Stimulated activated effector memory CD8-positive, alpha-beta T cell treated with anti-CD3 and anti-CD28 coated beads, Interleukin-12 subunit alpha, Interleukin-12 subunit beta, amount 100 ng/mL, for 72 hours (primary cell): ENCODE measurements around the gene KBTBD4.
"Not testable (repeated sequence)": the region's sequence is repeated elsewhere in the genome, so short reads cannot be mapped to it uniquely, and the experiment has no call there.

Source experiments
- ATAC-seq: fragments of 150-1000 bp; cut with Tn5 transposase; 2 replicates; pipeline ENCODE4 v1.10.0; 2021
- DNase-seq, 2 donors: peaks; one replicate each; pipeline ENCODE4 v3.0.0; 2021 to 2022; ENCODE audit warnings: low spot score in 2 of 2
- H3K27ac Mint-ChIP-seq: one replicate; pipeline ENCODE4 v1.8.0; 2022; ENCODE audit warnings: mild to moderate bottlenecking, mixed read lengths
- H3K36me3 Mint-ChIP-seq: one replicate; pipeline ENCODE4 v1.8.0; 2022; ENCODE audit warnings: mild to moderate bottlenecking, mixed read lengths
- H3K4me1 Mint-ChIP-seq: one replicate; pipeline ENCODE4 v1.8.0; 2022; ENCODE audit warnings: mixed read lengths
- H3K4me3 Mint-ChIP-seq: one replicate; pipeline ENCODE4 v1.8.0; 2022; ENCODE audit warnings: mild to moderate bottlenecking, mixed read lengths
- H3K9me3 Mint-ChIP-seq: one replicate; pipeline ENCODE4 v1.8.0; 2022; ENCODE audit warnings: mixed read lengths

KBTBD4 gene

DNA sequence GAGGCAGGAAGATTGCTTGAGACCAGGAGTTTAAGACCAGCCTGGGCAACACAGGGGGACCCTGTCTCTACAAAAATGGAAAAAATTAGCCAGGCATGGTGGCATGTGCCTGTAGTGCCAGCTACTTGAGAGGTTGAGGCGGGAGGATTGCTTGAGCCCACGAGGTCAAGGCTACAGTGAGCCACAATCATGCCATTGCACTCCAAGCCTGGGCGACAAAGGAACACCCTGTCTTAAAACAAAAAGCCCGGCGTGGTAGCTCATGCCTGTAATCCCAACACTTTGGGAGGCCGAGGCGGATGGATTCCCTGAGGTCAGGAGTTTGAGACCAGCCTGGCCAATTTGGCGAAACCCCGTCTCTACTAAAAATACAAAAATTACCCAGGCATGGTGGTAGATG, 48.0 kb downstream of the KBTBD4 start:
- Mint-ChIP-seq H3K4me1 (peaks cover 34% of the 10 kb centered on the region), H3K36me3 (peaks cover 42% of the 10 kb centered on the region), H3K27ac (peak overlapping the region; percentile 85)
- not testable (repeated sequence) for H3K9me3 Mint-ChIP-seq, ATAC-seq, DNase-seq, H3K4me3 Mint-ChIP-seq

DNA sequence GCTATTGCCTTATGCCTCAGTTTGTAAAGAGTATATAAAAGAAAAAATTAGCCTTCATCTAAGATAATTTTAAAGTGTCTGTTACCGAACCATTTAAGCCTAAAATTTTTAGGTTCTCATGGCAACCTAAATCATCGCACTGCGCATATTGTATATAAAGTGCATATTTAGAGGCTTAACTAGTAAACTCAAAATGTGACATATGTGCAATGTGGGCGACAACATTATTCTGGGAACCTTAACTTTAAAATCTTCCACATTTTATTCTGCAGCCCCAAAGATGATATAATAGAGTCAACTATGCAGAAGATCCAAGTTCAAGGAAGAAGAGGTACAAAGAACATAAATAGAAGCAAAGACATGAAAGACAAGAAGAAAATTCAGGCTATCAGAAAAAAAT, 48.8 kb downstream of the KBTBD4 start:
- H3K4me3 Mint-ChIP-seq = no peak overlapping the region
- peaks cover 37% of the 10 kb centered on the region for H3K4me1 Mint-ChIP-seq
- no peaks in the 10 kb centered on the region for H3K9me3 Mint-ChIP-seq
- ATAC-seq (no peak), DNase-seq (no peak)
- H3K36me3 Mint-ChIP-seq = peaks cover 39% of the 10 kb centered on the region
- peak overlapping the region; percentile 85 for H3K27ac Mint-ChIP-seq

DNA sequence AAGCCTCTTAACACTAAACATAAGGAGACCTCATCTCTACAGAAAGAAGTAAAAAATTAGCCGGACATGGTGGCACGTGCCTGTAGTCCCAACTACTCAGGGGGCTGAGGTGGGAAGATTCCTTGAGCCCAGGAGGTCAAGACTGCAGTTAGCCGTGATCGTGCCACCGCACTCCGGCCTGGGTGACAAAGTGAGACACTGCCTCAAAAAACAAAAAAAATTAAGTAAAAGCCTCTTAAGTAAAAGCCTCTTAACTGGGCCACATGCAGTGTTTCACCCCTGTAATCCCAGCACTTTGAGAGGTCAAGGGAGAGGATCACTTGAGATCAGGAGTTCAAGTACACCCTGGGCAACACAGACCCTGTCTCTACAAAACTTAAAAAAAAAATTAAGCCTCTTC, 51.6 kb downstream of the KBTBD4 start:
- H3K27ac Mint-ChIP-seq = peak overlapping the region; percentile 52
- H3K4me3 Mint-ChIP-seq = no peak overlapping the region
- DNase-seq (no peak), ATAC-seq (no peak)
- H3K4me1 Mint-ChIP-seq = peaks cover 50% of the 10 kb centered on the region
- H3K9me3 Mint-ChIP-seq = no peaks in the 10 kb centered on the region
- H3K36me3 Mint-ChIP-seq = peaks cover 16% of the 10 kb centered on the region

DNA sequence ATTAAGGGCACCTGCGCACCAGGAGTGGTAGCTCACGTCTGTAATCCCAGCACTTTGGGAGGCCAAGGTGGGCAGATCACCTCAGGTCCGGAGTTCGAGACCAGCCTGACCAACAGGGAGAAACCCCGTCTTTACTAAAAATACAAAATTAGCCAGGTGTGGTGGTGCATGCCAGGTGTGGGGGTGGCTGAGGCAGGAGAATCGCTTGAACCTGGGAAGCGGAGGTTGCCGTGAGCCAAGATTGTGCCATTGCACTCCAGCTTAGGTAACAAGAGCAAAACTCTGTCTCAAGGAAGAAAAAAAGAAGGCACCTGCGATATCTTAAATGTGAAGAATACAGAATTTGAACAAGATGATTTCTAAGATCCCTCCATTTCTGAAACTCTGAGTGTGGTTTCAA, 52.7 kb downstream of the KBTBD4 start:
- H3K9me3 Mint-ChIP-seq, ATAC-seq, DNase-seq, H3K4me3 Mint-ChIP-seq: not testable (repeated sequence)
- H3K4me1 Mint-ChIP-seq = peaks cover 54% of the 10 kb centered on the region
- H3K36me3 Mint-ChIP-seq = peaks cover 16% of the 10 kb centered on the region
- peak overlapping the region; percentile 46 for H3K27ac Mint-ChIP-seq

DNA sequence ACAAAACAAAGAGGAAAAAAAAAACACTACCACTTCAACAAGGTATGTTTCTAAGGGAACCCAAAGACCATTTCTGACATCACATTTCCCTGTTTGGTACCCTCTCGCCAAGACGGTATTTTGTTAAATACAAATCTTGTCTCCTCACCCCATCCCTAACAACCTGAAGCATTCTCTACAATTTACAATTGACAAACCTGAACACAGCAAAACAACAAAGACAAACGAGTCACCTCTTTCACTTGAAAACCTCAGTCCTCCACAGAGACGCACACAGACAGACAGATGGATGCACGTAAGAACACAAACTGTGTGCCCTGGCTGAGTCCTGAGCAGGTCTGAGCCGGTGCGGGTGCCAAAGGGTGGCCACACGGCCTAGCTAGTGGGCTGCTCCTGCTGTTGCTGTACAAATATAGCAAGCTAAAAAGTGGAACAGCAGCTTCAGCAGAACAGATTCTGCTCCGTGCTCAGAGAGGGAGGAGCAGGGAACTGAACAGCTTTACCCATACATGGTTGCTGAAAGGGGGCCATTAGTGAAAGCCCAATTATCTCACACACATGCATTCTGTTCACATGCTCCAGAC, 54.4 kb downstream of the KBTBD4 start:
- Mint-ChIP-seq H3K4me3 (peak overlapping the region; percentile 53), H3K4me1 (peaks cover 50% of the 10 kb centered on the region), H3K27ac (peak overlapping the region; percentile 85), H3K9me3 (no peaks in the 10 kb centered on the region), H3K36me3 (peaks cover 22% of the 10 kb centered on the region)
- DNase-seq = no peak
- peak; percentile 69 for ATAC-seq

DNA sequence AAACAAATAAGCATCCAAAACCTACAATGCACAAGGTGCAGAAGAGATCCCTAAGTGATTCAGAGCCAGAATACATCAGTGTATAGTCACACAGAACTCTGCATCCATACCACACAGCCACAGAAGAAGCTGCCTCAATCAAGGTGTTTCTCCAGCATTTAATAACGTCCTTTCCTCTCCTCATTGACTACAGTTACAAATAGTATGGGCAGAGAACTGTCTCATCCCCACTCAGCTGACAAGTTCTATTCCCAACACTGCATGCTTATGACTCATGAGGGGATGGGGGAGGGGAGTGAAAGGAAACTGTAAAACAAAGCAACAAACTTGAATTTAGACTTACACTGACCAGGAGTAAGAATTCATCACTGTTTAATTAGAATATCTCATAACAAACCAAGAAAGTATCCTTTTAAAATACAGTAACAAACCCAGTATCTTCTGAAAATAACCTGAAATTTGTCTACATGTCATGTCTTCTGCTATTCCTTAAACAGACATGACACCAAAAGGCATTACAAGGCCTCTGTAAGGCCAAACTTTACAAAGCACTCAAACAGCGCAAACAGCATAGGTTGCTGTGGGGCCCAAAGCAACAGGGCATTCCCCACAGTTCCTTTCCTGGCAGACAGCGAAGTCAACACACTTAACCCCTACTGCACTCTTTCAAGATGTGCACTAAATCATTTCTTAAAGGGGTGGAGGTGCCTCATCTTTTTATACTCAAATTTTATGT, 55.1 kb downstream of the KBTBD4 start:
- Mint-ChIP-seq H3K4me1 (peaks cover 52% of the 10 kb centered on the region), H3K4me3 (peak overlapping the region; percentile 53), H3K9me3 (no peaks in the 10 kb centered on the region), H3K36me3 (peaks cover 28% of the 10 kb centered on the region), H3K27ac (peak overlapping the region; percentile 85)
- DNase-seq (no peak), ATAC-seq (peak; percentile 83)
